MM.1S (cell line): Measurements from ENCODE around the gene CD74.

ENCODE experiments used
- EZH2 ChIP-seq: fragments of 300-600 bp; sonication (generic); optimal IDR thresholded peaks from 2 replicates; pipeline ENCODE3; 2017; ENCODE audit warnings: low read depth, mild to moderate bottlenecking, antibody characterized with exemption, low read length, mixed read lengths
- EZH2phosphoT487 ChIP-seq: fragments of 300-600 bp; sonication (generic); IDR thresholded peaks from 2 replicates; pipeline ENCODE4 v1.6.1; 2018; ENCODE audit warnings: antibody characterized with exemption, low read length
- TF ChIP-seq, protein P1 (sequence below): fragments of 300-600 bp; sonication (generic); IDR thresholded peaks from 2 replicates; pipeline ENCODE4 v1.5.1; 2016; ENCODE audit warnings: antibody characterized with exemption, low read length, mixed read lengths

DNA sequence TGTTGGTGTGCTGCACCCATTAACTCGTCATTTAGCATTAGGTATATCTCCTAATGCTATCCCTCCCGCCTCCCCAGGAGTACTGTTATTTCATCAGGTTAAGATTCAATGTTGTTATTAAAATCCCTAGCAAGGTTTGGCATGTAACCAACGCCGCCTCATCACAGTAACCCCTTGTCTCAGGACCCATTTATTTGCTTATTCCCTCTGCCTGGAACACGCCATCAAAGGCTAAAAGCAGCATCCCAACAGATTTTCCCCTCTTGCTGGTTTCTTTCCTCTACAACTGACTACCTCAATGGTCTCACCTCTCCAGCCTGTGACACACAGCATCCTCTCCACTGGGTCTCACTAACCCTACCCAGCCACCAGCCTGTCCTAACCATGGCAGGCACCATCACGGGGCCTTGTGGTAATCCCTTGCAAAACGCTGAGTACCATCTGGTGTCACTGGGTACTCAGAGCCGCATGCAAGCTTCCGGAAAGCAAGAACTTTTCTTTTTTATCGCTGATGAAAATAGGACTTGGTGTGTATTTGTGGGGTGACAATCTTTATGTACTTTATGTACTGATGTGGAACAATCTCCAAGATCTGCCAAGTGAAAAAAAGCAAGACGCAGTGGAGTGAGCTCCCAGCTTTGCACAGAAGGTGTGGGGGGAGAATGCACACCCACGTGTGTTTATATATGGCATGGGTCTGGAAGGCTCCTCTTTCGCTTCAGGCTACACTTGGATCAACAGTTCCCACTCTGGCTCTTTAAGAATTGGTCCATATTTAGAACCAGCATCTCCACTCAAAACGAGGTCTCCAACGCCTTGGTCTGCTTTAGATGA is 30.7 kb upstream of the CD74 start:
- TF ChIP-seq, protein P1, sequence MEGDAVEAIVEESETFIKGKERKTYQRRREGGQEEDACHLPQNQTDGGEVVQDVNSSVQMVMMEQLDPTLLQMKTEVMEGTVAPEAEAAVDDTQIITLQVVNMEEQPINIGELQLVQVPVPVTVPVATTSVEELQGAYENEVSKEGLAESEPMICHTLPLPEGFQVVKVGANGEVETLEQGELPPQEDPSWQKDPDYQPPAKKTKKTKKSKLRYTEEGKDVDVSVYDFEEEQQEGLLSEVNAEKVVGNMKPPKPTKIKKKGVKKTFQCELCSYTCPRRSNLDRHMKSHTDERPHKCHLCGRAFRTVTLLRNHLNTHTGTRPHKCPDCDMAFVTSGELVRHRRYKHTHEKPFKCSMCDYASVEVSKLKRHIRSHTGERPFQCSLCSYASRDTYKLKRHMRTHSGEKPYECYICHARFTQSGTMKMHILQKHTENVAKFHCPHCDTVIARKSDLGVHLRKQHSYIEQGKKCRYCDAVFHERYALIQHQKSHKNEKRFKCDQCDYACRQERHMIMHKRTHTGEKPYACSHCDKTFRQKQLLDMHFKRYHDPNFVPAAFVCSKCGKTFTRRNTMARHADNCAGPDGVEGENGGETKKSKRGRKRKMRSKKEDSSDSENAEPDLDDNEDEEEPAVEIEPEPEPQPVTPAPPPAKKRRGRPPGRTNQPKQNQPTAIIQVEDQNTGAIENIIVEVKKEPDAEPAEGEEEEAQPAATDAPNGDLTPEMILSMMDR = no peak
- no peak for TF ChIP-seq EZH2
- TF ChIP-seq EZH2phosphoT487 = no peak
